NCI-H2227 (cell line): ENCODE measurements around the gene GNG5.
"Not testable (repeated sequence)": the region's sequence is repeated elsewhere in the genome, so short reads cannot be mapped to it uniquely, and the experiment has no call there.

Source experiments
- DNase-seq: peaks from one replicate; lab custom pipeline; 2025; ENCODE audit not compliant: unreplicated experiment; lab: John Stamatoyannopoulos, UW

GNG5 gene

DNA sequence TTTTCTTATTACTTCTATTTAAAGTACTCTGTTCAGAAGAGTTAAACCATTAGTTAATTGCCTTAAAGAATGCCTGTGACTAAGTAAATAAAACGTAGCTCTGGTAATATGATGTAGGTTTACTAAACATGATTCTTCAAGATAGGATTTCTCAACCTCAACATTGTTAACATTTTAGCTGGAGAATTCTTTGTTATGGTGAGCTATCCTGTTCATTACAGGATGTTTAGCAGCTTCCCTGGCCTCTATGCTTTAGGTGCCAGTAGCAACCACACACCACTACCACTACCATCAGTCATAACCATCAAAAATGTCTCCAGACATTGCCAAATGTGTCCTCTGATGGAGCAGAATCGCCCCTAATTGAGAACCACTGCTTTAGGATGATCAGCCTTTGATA lies 16.6 kb downstream of the GNG5 start:
- DNase-seq, result no peak

DNA sequence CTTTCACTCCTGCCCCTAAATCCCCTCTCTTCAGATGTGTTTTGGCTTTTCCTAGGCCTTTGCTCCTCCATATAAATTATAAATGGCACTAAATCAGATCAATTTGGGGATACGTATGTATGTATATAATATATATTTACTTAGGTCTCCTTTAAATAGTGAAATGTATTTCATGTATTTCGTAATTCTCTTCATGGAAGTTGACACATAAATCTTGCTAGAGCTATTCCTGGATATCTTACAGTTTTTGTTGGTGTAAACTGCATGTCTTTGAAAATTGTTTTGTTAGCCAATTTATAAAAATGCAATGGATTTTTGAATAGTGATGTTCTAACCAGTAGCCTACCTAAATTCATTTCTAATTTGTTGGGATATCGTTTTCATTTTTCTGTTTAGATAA lies 18.3 kb downstream of the GNG5 start:
- DNase-seq, result no peak

DNA sequence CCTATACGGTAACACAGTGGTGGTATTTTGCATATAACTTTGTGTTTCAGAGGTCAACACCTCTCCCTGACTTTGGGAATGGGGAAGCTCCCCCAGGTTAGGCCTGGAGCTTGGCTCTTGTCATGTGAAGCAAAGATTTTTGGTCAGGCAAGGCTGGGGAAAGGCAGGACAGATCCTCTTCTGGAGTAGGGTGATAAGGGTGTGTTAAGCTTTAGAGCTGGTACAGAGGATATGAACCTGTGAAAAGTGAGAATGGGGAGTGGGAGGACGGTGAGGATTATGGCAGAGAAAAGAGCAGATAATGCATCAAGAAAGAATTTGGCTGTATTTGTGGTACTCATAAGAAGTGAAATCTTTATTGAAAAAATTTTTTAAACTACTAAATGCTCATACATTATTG lies 25.1 kb downstream of the GNG5 start:
- no peak for DNase-seq

DNA sequence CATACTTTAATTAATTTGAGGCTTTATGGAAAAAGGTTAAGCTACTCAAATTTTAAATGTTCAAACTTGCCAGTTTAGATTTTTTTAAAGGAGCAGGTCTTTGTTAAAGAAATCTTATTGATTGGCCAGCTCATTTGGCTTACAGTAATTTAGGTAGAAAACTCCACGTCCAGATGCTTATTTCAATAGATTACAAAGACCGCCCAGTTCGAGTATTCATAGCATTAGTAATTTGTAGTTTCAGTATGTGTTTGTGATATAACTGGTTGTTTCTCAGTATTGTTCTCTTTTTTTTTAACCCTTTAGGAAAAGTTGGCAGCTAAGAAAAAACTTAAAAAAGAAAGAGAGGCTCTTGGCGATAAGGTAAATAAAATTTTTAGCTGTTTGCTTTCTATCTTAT lies 25.7 kb downstream of the GNG5 start:
- DNase-seq, result no peak

DNA sequence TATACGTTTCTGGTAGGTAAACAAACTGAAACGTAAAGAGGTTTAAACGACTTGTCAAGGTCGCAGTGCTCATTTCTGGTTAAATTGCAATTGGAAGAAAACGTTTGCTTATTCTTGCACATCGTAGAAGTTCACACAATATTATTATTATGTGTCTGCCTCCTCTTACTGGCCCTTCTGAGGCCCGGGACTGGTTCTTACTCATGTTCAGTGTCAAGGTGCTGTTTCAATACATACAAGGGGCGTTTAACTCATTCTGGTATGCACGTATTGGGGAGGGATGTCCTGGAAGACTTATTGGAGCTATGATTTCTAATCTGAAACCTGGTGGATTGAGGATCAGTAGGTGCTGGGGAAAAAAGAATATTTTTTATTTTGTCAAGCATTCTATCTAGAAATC lies 26.4 kb downstream of the GNG5 start:
- no peak for DNase-seq

DNA sequence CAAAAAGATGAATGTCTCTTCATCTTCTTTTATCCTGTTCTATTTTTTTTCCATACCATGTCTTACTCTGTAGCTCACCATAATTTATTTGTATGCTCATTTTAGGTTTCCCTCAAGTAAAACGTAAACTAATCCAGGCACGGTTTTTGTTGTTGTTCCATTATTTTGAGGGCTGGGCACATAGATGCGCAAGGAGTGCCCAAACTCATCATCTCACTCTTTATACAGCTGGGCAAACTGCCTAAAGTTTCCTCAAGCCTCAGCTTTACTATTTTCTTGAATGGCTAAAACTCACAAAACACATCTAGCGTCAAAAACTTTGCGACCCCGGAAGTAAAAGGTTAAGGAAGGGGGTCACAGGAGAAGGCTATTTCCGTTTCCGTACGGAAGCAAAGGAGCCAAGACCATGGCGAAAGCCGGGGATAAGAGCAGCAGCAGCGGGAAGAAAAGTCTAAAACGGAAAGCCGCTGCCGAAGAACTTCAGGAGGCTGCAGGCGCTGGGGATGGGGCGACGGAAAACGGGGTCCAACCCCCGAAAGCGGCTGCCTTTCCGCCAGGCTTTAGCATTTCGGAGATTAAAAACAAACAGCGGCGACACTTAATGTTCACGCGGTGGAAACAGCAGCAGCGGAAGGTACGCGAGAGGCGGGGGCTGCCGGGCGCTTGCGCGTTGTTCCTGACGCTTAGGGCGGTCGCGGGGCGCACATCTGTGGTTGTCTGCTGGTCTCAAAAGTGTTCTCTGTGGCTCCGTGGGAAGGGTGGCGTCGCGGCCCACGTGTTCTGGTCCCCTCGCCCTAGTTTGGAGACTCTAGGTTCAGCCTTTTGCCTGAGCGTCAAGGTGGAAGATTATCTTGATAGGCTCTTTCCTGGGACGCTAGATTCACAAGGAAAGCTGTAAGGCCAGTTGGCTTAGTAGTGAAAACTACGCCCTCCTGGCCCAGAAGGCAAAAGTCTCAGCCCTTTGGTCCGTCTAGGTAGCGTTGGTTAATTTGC lies 27.2 kb downstream of the GNG5 start, which contains the start of gene RPF1:
Gene RPF1 (plus strand): TSS at position 391 of the 993 bp plus-strand sequence. CDS start 16 bp downstream, at position 407.
- peak; percentile 90 for DNase-seq

DNA sequence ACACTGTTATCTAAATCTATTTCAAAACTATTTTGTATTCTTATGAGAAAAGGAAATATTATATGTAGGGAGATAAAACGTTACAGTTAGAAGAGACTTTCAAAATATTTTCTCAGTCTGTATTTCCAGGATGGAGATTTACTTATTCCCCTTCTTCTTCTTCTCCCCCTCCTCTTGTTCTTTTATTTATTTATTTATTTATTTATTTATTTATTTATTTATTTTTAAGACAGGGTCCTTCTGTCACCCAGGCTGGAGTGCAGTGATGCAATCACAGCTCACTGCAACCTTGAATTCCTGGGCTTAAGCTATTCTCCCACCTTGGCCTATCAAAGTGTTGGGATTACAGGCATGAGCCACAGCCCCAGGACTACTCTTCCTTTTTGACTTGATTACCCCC lies 30.2 kb downstream of the GNG5 start:
- no peak for DNase-seq

DNA sequence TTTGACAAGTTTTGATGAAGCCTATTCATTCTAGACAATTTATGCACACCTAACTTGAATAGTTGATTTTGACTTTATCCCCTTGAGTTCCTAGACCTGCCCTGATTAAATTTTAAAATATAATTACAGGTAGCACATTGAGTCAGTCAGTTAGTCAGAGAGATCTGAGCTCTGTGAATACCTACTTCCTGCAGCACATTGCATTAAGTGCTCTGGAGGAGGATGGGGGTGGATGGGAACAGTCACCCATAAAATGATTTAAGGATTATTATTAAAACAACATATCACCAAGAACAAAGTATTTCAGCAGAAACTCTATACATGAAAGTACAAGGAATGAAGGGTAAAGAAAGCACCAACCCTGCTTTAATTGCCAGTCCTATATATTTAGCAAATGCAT lies 39.1 kb downstream of the GNG5 start:
- DNase-seq, result no peak

DNA sequence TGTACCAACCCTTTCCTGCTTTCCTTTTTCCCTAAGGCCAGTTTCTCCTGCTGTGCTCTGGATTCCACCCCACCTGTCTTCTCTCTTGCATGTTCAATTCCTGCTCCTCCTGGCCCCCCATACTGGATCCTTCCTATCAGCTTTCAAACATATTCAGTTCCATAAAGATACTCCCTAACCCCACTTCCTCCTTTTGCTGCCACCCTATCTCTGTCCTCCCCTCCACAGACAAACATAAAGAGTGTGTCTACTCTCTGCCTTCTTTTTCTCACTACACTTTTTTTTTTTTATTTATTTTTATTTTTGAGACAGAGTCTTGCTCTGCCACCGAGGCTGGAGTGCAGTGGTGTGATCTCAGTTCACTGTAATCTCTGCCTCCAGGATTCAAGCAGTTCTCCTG lies 44.3 kb downstream of the GNG5 start:
- DNase-seq, result no peak

DNA sequence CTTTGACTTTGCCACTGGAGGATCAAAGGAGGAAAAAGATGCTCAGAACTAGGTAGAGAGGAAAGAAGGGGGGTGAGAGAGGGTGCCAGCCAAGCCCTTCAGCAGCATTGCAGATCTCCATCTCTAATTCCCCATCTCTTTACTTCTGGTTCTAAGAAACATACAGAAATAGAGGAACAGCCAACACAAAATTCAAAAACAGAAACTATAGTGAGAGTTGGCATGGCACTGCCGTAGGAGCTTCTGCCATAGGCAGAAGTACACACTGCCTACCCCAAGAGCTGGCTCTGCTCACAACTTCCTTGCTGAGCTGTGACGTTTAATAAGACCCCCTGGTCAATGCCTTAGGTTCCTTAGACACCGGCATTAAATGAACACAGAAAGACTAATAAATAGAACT lies 53.9 kb downstream of the GNG5 start:
- DNase-seq, result no peak

DNA sequence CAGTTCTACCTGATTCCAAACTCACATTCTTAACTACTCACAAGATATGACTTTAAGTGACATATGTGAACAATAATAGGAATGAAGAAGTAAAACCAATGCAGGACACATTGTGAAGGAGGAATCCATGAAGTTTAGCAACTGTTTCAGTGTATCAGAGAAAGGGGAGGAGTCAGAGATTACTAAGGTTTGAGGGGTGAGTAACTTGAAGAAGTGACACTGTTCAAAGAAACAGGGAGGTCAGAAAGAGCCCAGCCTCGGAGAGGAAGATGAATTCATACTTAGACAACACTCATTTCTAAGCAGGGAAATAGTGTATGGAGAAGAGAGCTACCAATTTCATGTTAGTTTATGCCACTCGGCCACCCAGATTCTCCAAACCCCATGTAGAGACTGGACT lies 55.5 kb downstream of the GNG5 start:
- no peak for DNase-seq

DNA sequence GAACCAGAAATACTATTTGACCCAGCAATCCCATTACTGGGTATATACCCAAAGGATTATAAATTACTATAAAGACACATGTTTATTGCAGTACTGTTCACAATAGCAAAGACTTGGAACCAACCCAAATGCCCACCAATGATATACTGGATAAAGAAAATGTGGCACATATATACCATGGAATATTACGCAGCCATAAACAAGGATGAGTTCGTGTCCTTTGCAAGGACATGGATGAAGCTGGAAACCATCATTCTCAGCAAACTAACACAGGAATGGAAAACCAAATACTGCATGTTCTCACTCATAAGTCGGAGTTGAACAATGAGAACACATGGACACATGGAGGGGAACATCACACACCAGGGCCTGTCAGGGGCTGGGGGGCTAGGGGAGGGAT lies 57.7 kb downstream of the GNG5 start:
- DNase-seq, result not testable (repeated sequence)
